H1 (cell line): ENCODE data around the gene NAV2. TPM values are rescaled to one million over a fixed set of nuclear protein-coding genes. Genes with fewer than 3 reads are reported as not detected.

Source experiments
- CTCF ChIA-PET: fragments of 300-600 bp; sonication (Branson Sonifier 250); formaldehyde crosslinking; loops from one replicate; lab custom pipeline; 2021; ENCODE audit not compliant: partially characterized antibody; lab: Charles Lee
- POLR2A ChIA-PET: fragments of 300-600 bp; sonication (Branson Sonifier 250); formaldehyde crosslinking; loops from one replicate; lab custom pipeline; 2021; ENCODE audit warnings: inconsistent platforms; ENCODE audit not compliant: partially characterized antibody; lab: Charles Lee
- DNase-seq, 2 experiments: peaks; one replicate each; pipeline versions ENCODE4 v3.0.0 to v3.0.0-alpha.2; 2010 to 2022; ENCODE audit warnings: low spot score in 2 of 2, low read depth in 1 of 2, mixed read lengths in 1 of 2
- FAIRE-seq: peaks from 2 replicates; lab custom pipeline; 2011; peaks lifted over from hg19 to GRCh38; lab: Jason Lieb, UNC
- H2AFZ ChIP-seq: 2 replicates; pipeline ENCODE4 v1.8.1; 2012; ENCODE audit warnings: low read length, inconsistent platforms
- H2AK5ac ChIP-seq: 2 replicates; pipeline ENCODE4 v1.6.1; 2013; ENCODE audit warnings: low read depth, low read length
- H2BK120ac ChIP-seq: replicated peaks from 2 replicates; pipeline ENCODE3; 2013; ENCODE audit warnings: low read depth, low read length, inconsistent platforms
- H2BK12ac ChIP-seq: 2 replicates; pipeline ENCODE4 v1.6.1; 2013; ENCODE audit warnings: low read depth, low read length
- H2BK15ac ChIP-seq: 2 replicates; pipeline ENCODE4 v1.6.1; 2013; ENCODE audit warnings: low read length
- H2BK20ac ChIP-seq: 2 replicates; pipeline ENCODE4 v1.6.1; 2013; ENCODE audit warnings: low read length
- H2BK5ac ChIP-seq: 2 replicates; pipeline ENCODE4 v1.6.1; 2013; ENCODE audit warnings: low read depth, low read length
- H3K14ac ChIP-seq: 2 replicates; pipeline ENCODE4 v1.6.1; 2013; ENCODE audit warnings: inconsistent platforms; ENCODE audit not compliant: insufficient read length
- H3K18ac ChIP-seq: 2 replicates; pipeline ENCODE4 v1.6.1; 2013; ENCODE audit warnings: low read length; ENCODE audit errors: extremely low read depth
- H3K23ac ChIP-seq: 2 replicates; pipeline ENCODE4 v1.6.1; 2013; ENCODE audit warnings: inconsistent platforms; ENCODE audit not compliant: insufficient read length
- H3K23me2 ChIP-seq: 2 replicates; pipeline ENCODE4 v1.6.1; 2013; ENCODE audit warnings: low read depth, low read length
- H3K27ac ChIP-seq: 2 replicates; pipeline ENCODE4 v1.6.1; 2011; ENCODE audit warnings: low read depth, low read length, inconsistent platforms
- H3K27me3 ChIP-seq, 4 experiments: replicated peaks in 1 of 4; 1 replicate in 1 of 4; 2 replicates in 3 of 4; pipeline versions ENCODE4 v1.6.1 to v1.8.1; 2011 to 2013; ENCODE audit warnings: low read length in 3 of 4, mild to moderate bottlenecking in 3 of 4, inconsistent platforms in 2 of 4, mixed read lengths in 2 of 4, moderate library complexity in 1 of 4; ENCODE audit not compliant: control insufficient read depth in 3 of 4, insufficient read depth in 3 of 4; ENCODE audit errors: extremely low read depth in 1 of 4
- H3K36me3 ChIP-seq, 4 experiments: 2 replicates each; pipeline versions ENCODE4 v1.6.1 to v1.8.1; 2011 to 2013; ENCODE audit warnings: mild to moderate bottlenecking in 4 of 4, low read length in 3 of 4, moderate library complexity in 2 of 4, control low read depth in 1 of 4, inconsistent platforms in 1 of 4; ENCODE audit not compliant: insufficient read depth in 4 of 4, control insufficient read depth in 2 of 4
- H3K4ac ChIP-seq: replicated peaks from 2 replicates; pipeline ENCODE3; 2013; ENCODE audit warnings: low read length, low read depth, mixed read lengths, inconsistent platforms; ENCODE audit not compliant: insufficient read length
- H3K4me1 ChIP-seq, 4 experiments: replicated peaks in 1 of 4; 1 replicate in 1 of 4; 2 replicates in 3 of 4; pipeline versions ENCODE4 v1.6.1 to v1.8.1; 2011 to 2013; ENCODE audit warnings: low read length in 3 of 4, inconsistent platforms in 2 of 4, mixed read lengths in 1 of 4; ENCODE audit not compliant: insufficient read depth in 4 of 4, control insufficient read depth in 3 of 4
- H3K4me2 ChIP-seq, 2 experiments: 2 replicates each; pipeline versions ENCODE4 v1.6.1 to v1.8.1; 2011 to 2013; ENCODE audit warnings: low read depth in 2 of 2, low read length in 2 of 2, control low read depth in 1 of 2, inconsistent platforms in 1 of 2, mild to moderate bottlenecking in 1 of 2; ENCODE audit not compliant: insufficient read depth in 1 of 2
- H3K4me3 ChIP-seq, 4 experiments: fragments of 200-600, 300-600 bp in 1 of 4; sonication (generic), shearing (Covaris generic), sonication (Bioruptor Twin) in 1 of 4; 2 replicates each; pipeline versions ENCODE4 v1.5.1 to v1.8.1; 2011 to 2016; ENCODE audit warnings: low read length in 4 of 4, low read depth in 3 of 4, control low read depth in 2 of 4, inconsistent platforms in 2 of 4, mild to moderate bottlenecking in 2 of 4, mixed read lengths in 1 of 4, moderate library complexity in 1 of 4; ENCODE audit not compliant: insufficient read depth in 2 of 4; ENCODE audit errors: extremely low read depth in 1 of 4
- H3K56ac ChIP-seq: replicated peaks from 2 replicates; pipeline ENCODE3; 2013; ENCODE audit warnings: low read depth, mild to moderate bottlenecking, mixed read lengths, low read length, inconsistent platforms; ENCODE audit not compliant: insufficient read length
- H3K79me1 ChIP-seq: 2 replicates; pipeline ENCODE4 v1.6.1; 2013; ENCODE audit warnings: low read depth, low read length, control low read depth
- H3K79me2 ChIP-seq, 2 experiments: 2 replicates each; pipeline versions ENCODE4 v1.6.1 to v1.8.1; 2012 to 2013; ENCODE audit warnings: low read length in 2 of 2, mild to moderate bottlenecking in 2 of 2, inconsistent platforms in 1 of 2; ENCODE audit not compliant: insufficient read depth in 2 of 2, control insufficient read depth in 1 of 2
- H3K9ac ChIP-seq, 4 experiments: replicated peaks in 1 of 4; 1 replicate in 1 of 4; 2 replicates in 3 of 4; pipeline versions ENCODE4 v1.6.1 to v1.8.1; 2011 to 2013; ENCODE audit warnings: low read depth in 3 of 4, low read length in 3 of 4, control low read depth in 2 of 4, mild to moderate bottlenecking in 2 of 4, moderate library complexity in 2 of 4, inconsistent platforms in 1 of 4; ENCODE audit errors: extremely low read depth in 1 of 4
- H3K9me3 ChIP-seq, 2 experiments: 2 replicates each; pipeline versions ENCODE4 v1.6.1 to v1.8.1; 2012 to 2013; ENCODE audit warnings: mild to moderate bottlenecking in 2 of 2, moderate library complexity in 2 of 2, control low read depth in 1 of 2, inconsistent platforms in 1 of 2, low read depth in 1 of 2, low read length in 1 of 2, mixed read lengths in 1 of 2; ENCODE audit not compliant: insufficient read depth in 2 of 2
- H4K20me1 ChIP-seq, 2 experiments: replicated peaks in 1 of 2; 2 replicates each; pipeline versions ENCODE3 to v1.8.1; 2011 to 2013; ENCODE audit warnings: inconsistent platforms in 2 of 2, low read length in 2 of 2, mild to moderate bottlenecking in 1 of 2; ENCODE audit not compliant: insufficient read depth in 2 of 2, control insufficient read depth in 1 of 2
- H4K5ac ChIP-seq: 2 replicates; pipeline ENCODE4 v1.6.1; 2013; ENCODE audit warnings: low read length, low read depth, mixed read lengths, inconsistent platforms; ENCODE audit not compliant: insufficient read length
- H4K8ac ChIP-seq: 2 replicates; pipeline ENCODE4 v1.8.0; 2013; ENCODE audit warnings: mild to moderate bottlenecking, moderate library complexity, low read length, inconsistent platforms; ENCODE audit not compliant: insufficient read depth; ENCODE audit errors: extremely low read depth
- H4K91ac ChIP-seq: replicated peaks from 2 replicates; pipeline ENCODE3; 2013; ENCODE audit warnings: low read length, mixed read lengths, inconsistent platforms; ENCODE audit not compliant: insufficient read length
- SP2 ChIP-seq: IDR thresholded peaks from 2 replicates; pipeline ENCODE4 v1.6.1; 2012; ENCODE audit warnings: mild to moderate bottlenecking, low read length, inconsistent platforms
- TBP ChIP-seq: IDR thresholded peaks from 2 replicates; pipeline ENCODE4 v1.6.1; 2011; ENCODE audit warnings: low read depth, low read length, improper control_type of control experiment
- WGBS, 2 experiments: shearing (Covaris generic) in 1 of 2; methylation state at CpG; one replicate each; pipeline versions ENCODE4 v1.1.6 to v1.1.7; 2013 to 2015; ENCODE audit warnings: low lambda C conversion rate in 2 of 2, mixed read lengths in 2 of 2, inconsistent platforms in 1 of 2, low coverage in 1 of 2, missing lambda C conversion rate in 1 of 2; ENCODE audit not compliant: insufficient replicate concordance in 2 of 2, insufficient coverage in 1 of 2, insufficient read length in 1 of 2; ENCODE audit errors: extremely low coverage in 1 of 2, missing lambda C conversion rate in 1 of 2; 5-methylcytosine and 5-hydroxymethylcytosine counted together
- polyA plus RNA-seq, 7 experiments: library from polyadenylated mRNA; depleted of rRNA in 3 of 7; stranded (reverse) in 5 of 7; unstranded in 2 of 7; fragments of >200 nt in 5 of 7; fragments of 200-250 nt in 2 of 7; gene quantifications; 1 replicate in 5 of 7; 2 replicates in 1 of 7; 4 replicates in 1 of 7; pipeline versions ENCODE4 v1.2.1 to v1.2.3, GENCODE V29; 2011 to 2013; ENCODE audit warnings: missing spikeins in 2 of 7, mixed read lengths in 2 of 7
- total RNA-seq: library from RNA; stranded (reverse); fragmentation: NEBNext Ultra II Directional; extraction: Animal tissue kit (Norgen Biotek cat#: 25700); gene quantifications from 2 replicates; pipeline ENCODE4 v1.2.1, GENCODE V29; 2021

The NAV2 gene
- total and polyA plus RNA-seq, 2 of the 8 experiments (the other 6 are each of a cell fraction or from before 2014, with no cell fraction given) = 35.6 to 73.6 TPM

DNA sequence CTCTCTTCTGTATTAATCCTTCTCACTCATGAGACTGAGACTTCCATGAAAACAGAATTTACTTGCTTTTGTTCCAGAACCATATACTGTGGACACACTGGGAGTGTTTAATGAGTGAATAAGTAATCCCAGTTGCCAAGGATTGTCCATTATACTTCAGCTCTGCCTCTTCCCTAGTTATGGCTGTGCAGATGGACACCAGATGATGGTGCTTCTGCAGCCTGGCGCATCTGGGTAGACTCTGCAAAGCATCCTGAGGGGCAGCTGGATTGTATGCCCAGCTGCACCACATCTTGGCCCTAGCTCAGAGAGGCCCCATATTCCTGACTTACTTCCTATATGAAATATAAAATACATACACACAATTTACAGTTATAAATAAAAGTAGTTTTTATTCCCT, 404.2 kb downstream of the NAV2 start:
- FAIRE-seq = no peak
- H3K18ac ChIP-seq = no peak overlapping the region
- H3K4me2 ChIP-seq = no peak overlapping the region

More for the DNA sequence above, 404.2 kb downstream of the NAV2 start:
- H3K4ac ChIP-seq = no peak overlapping the region
- H3K27me3 ChIP-seq = no peaks in the 10 kb centered on the region
- H3K56ac ChIP-seq = no peak overlapping the region
- no peaks in the 10 kb centered on the region; the same call in 1 of the 2 replicates for H3K79me1 ChIP-seq
- H2AFZ ChIP-seq = no peak overlapping the region
- no peak overlapping the region for H3K23ac ChIP-seq
- no peak overlapping the region for H3K4me3 ChIP-seq
- no peak overlapping the region for H4K91ac ChIP-seq
- H2BK120ac ChIP-seq = no peak overlapping the region
- TF ChIP-seq TBP (no peak), SP2 (no peak)
- H2AK5ac ChIP-seq = no peak overlapping the region
- H3K36me3 ChIP-seq = peaks cover 14 to 65% (median 53%) of the 10 kb centered on the region in 4 experiments
- no peak for DNase-seq
- H3K9me3 ChIP-seq = no peaks in the 10 kb centered on the region
- H2BK15ac ChIP-seq = no peak overlapping the region
- H4K8ac ChIP-seq = no peak overlapping the region
- H2BK5ac ChIP-seq = no peak overlapping the region
- H3K4me1 ChIP-seq = no peaks in the 10 kb centered on the region
- no peak overlapping the region for H2BK20ac ChIP-seq
- CTCF ChIA-PET = interaction anchor here (0.7 to 4.0 kb wide), 6 partner anchors 11 to 237 kb away, joined by 3 to 14 read pairs (median 4); no protein-coding TSS in a partner anchor
- no peak overlapping the region for H4K5ac ChIP-seq
- H3K23me2 ChIP-seq = no peaks in the 10 kb centered on the region
- H3K9ac ChIP-seq = no peak overlapping the region
- H3K79me2 ChIP-seq = no peaks in the 10 kb centered on the region
- no peak overlapping the region for H3K27ac ChIP-seq
- peaks cover 2 to 4% of the 10 kb centered on the region in 2 experiments for H4K20me1 ChIP-seq
- WGBS, 2 experiments = 0% methylated on average over 1 of the region's 1 CpG; no CpG with 5 or more reads in 1 of the 2 experiments
- POLR2A ChIA-PET = no interaction called here
- no peak overlapping the region for H2BK12ac ChIP-seq
- no peak overlapping the region for H3K14ac ChIP-seq
